ENCODE results near the gene DMD.
"Not testable (repeated sequence)": the region's sequence is repeated elsewhere in the genome, so short reads cannot be mapped to it uniquely, and the experiment has no call there.

DMD gene

GRCh38 chrX:31590581-31591114 lies 1620.7 kb downstream of the DMD start:
- no peak overlapping the region for H3K4me3 ChIP-seq (ENCODE audit: low read depth, low read length)
- DNase-seq (ENCODE audit: low read depth), result no peak
- TF ChIP-seq CTCF (IDR thresholded peaks at IDR 0.05; ENCODE audit: insufficient read depth, low read depth, low read length, missing control alignments), result no peak

- no peak for DNase-seq (ENCODE audit: low read depth)
- no peak for TF ChIP-seq CTCF (IDR thresholded peaks at IDR 0.05; ENCODE audit: insufficient read depth, low read depth, low read length, missing control alignments)
- H3K4me3 ChIP-seq (ENCODE audit: low read depth, low read length), result no peak overlapping the region
Observed at GRCh38 chrX:31589503-31589902, 1621.8 kb downstream of the DMD start.

GRCh38 chrX:31588355-31588754 lies 1623.0 kb downstream of the DMD start:
- TF ChIP-seq CTCF (IDR thresholded peaks at IDR 0.05; ENCODE audit: insufficient read depth, low read depth, low read length, missing control alignments), result no peak
- H3K4me3 ChIP-seq (ENCODE audit: low read depth, low read length), result no peak overlapping the region
- DNase-seq (ENCODE audit: low read depth), result no peak

GRCh38 chrX:31583892-31584291 lies 1627.5 kb downstream of the DMD start:
- not testable (repeated sequence) for DNase-seq (ENCODE audit: low read depth); H3K4me3 ChIP-seq (ENCODE audit: low read depth, low read length)

GRCh38 chrX:31580726-31581125 lies 1630.6 kb downstream of the DMD start:
- TF ChIP-seq CTCF (IDR thresholded peaks at IDR 0.05; ENCODE audit: insufficient read depth, low read depth, low read length, missing control alignments), result no peak
- H3K4me3 ChIP-seq (ENCODE audit: low read depth, low read length), result no peak overlapping the region
- DNase-seq (ENCODE audit: low read depth), result no peak

GRCh38 chrX:31580227-31580626 lies 1631.1 kb downstream of the DMD start:
- TF ChIP-seq CTCF (IDR thresholded peaks at IDR 0.05; ENCODE audit: insufficient read depth, low read depth, low read length, missing control alignments), result no peak
- no peak for DNase-seq (ENCODE audit: low read depth)
- no peak overlapping the region for H3K4me3 ChIP-seq (ENCODE audit: low read depth, low read length)

GRCh38 chrX:31572360-31572759 lies 1639.0 kb downstream of the DMD start:
- H3K4me3 ChIP-seq (ENCODE audit: low read depth, low read length), result no peak overlapping the region
- no peak for DNase-seq (ENCODE audit: low read depth)
- TF ChIP-seq CTCF (IDR thresholded peaks at IDR 0.05; ENCODE audit: insufficient read depth, low read depth, low read length, missing control alignments), result no peak
